ENCODE results near the gene PCDHA6.

The PCDHA6 gene

GRCh38 chr5:140877262-140877581, 49.5 kb downstream of the PCDHA6 start:
- Histone ChIP-seq H3K27me3 (ENCODE audit: control insufficient read depth, insufficient read depth, low read length) (no peaks in the 10 kb centered on the region), H3K4me2 (ENCODE audit: low read length) (no peak overlapping the region), H3K9me3 (ENCODE audit: control insufficient read depth, low read length) (no peaks in the 10 kb centered on the region), H3K27ac (no peak overlapping the region), H3K79me2 (no peaks in the 10 kb centered on the region), H2AFZ (no peak overlapping the region), H3K9ac (no peak overlapping the region), H3K4me3 (ENCODE audit: low read depth, low read length) (no peak overlapping the region), H3K4me1 (no peaks in the 10 kb centered on the region), H3K36me3 (ENCODE audit: control insufficient read depth, insufficient read depth, low read length) (no peaks in the 10 kb centered on the region)
- no peak for TF ChIP-seq CTCF (IDR thresholded peaks at IDR 0.05)

All from parathyroid adenoma (tissue), 2 donors.